Type B pancreatic cell (in vitro differentiated cells): ENCODE data around the gene HRG. TPM values are rescaled to one million over a fixed set of nuclear protein-coding genes. Genes with fewer than 3 reads are reported as not detected.
"Not testable (repeated sequence)": the region's sequence is repeated elsewhere in the genome, so short reads cannot be mapped to it uniquely, and the experiment has no call there.

Experiments used
- DNase-seq: peaks from one replicate; pipeline ENCODE4 v3.0.0; 2021; ENCODE audit warnings: mixed read lengths; ENCODE audit not compliant: unreplicated experiment; ENCODE audit errors: extremely low spot score
- H3K27ac Mint-ChIP-seq: 2 replicates; pipeline ENCODE4 v1.8.0; 2021; ENCODE audit warnings: mild to moderate bottlenecking, mixed read lengths
- H3K27me3 Mint-ChIP-seq: 2 replicates; pipeline ENCODE4 v1.8.0; 2021; ENCODE audit warnings: mixed read lengths
- H3K36me3 Mint-ChIP-seq: 2 replicates; pipeline ENCODE4 v1.8.0; 2021; ENCODE audit warnings: mixed read lengths
- H3K4me1 Mint-ChIP-seq: one replicate; pipeline ENCODE4 v1.8.0; 2021; ENCODE audit warnings: mixed read lengths; ENCODE audit not compliant: unreplicated experiment
- H3K4me3 Mint-ChIP-seq: 2 replicates; pipeline ENCODE4 v1.8.0; 2021; ENCODE audit warnings: mild to moderate bottlenecking, mixed read lengths
- H3K9me3 Mint-ChIP-seq: 2 replicates; pipeline ENCODE4 v1.8.0; 2021; ENCODE audit warnings: mixed read lengths
- total RNA-seq: library from RNA; stranded (reverse); gene quantifications from 2 replicates; pipeline ENCODE4 v1.2.1, GENCODE V29; 2021; ENCODE audit warnings: low replicate concordance
- TF ChIP-seq, protein P1 (sequence below): fragments of 200-600 bp; sonication (generic); conservative IDR thresholded peaks from 2 replicates; pipeline ENCODE4 v1.5.0; 2021; ENCODE audit warnings: antibody characterized with exemption, mild to moderate bottlenecking

Gene HRG
- total RNA-seq, 1 donor from 2014 or later = not detected

GRCh38 chr3:186694288-186695032, 28.6 kb downstream of the HRG start:
- Mint-ChIP-seq H3K27ac (no peak overlapping the region), H3K4me3 (no peak overlapping the region), H3K9me3 (no peaks in the 10 kb centered on the region), H3K36me3 (no peaks in the 10 kb centered on the region), H3K27me3 (peaks cover 17% of the 10 kb centered on the region), H3K4me1 (no peaks in the 10 kb centered on the region)
- TF ChIP-seq, protein P1, sequence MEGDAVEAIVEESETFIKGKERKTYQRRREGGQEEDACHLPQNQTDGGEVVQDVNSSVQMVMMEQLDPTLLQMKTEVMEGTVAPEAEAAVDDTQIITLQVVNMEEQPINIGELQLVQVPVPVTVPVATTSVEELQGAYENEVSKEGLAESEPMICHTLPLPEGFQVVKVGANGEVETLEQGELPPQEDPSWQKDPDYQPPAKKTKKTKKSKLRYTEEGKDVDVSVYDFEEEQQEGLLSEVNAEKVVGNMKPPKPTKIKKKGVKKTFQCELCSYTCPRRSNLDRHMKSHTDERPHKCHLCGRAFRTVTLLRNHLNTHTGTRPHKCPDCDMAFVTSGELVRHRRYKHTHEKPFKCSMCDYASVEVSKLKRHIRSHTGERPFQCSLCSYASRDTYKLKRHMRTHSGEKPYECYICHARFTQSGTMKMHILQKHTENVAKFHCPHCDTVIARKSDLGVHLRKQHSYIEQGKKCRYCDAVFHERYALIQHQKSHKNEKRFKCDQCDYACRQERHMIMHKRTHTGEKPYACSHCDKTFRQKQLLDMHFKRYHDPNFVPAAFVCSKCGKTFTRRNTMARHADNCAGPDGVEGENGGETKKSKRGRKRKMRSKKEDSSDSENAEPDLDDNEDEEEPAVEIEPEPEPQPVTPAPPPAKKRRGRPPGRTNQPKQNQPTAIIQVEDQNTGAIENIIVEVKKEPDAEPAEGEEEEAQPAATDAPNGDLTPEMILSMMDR = no peak
- no peak for DNase-seq

- H3K4me3 Mint-ChIP-seq = no peak overlapping the region
- peaks cover 14% of the 10 kb centered on the region for H3K27me3 Mint-ChIP-seq
- H3K36me3 Mint-ChIP-seq = no peaks in the 10 kb centered on the region
- no peaks in the 10 kb centered on the region for H3K9me3 Mint-ChIP-seq
- no peak overlapping the region for H3K27ac Mint-ChIP-seq
- DNase-seq = no peak
- TF ChIP-seq, protein P1 = no peak
- H3K4me1 Mint-ChIP-seq = no peaks in the 10 kb centered on the region
These were observed 30.7 kb downstream of the HRG start for GRCh38 chr3:186696522-186696921.

DNA sequence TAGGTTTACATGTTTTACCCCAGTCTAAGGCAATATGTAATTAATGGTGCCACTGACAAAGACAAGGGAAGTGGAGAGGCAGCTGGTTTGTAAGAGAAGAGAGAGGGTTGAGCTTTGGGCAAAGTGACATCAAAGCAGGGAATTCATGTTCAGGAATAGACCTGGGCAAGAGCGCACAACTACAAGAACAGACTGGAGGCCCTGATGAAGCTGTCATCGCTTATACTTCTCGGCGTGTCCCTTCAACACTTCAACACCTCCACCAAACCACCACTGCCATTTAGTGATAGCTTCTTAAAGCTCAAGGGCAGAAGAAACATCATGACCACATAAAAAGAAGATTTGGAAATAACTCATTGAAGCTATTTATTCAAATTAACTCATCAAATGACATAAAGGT, 31.7 kb downstream of the HRG start:
- TF ChIP-seq, protein P1 = no peak

GRCh38 chr3:186700267-186700666, 34.5 kb downstream of the HRG start:
- H3K27ac Mint-ChIP-seq = no peak overlapping the region
- no peak overlapping the region for H3K4me3 Mint-ChIP-seq
- H3K9me3 Mint-ChIP-seq = no peaks in the 10 kb centered on the region
- TF ChIP-seq, protein P1 = no peak
- H3K36me3 Mint-ChIP-seq = no peaks in the 10 kb centered on the region
- peaks cover 18% of the 10 kb centered on the region for H3K27me3 Mint-ChIP-seq
- no peak for DNase-seq
- H3K4me1 Mint-ChIP-seq = no peaks in the 10 kb centered on the region

More for the DNA sequence above, 31.7 kb downstream of the HRG start:
- no peaks in the 10 kb centered on the region for H3K36me3 Mint-ChIP-seq
- H3K27me3 Mint-ChIP-seq = peaks cover 14% of the 10 kb centered on the region
- no peaks in the 10 kb centered on the region for H3K4me1 Mint-ChIP-seq
- H3K4me3 Mint-ChIP-seq = no peak overlapping the region
- no peaks in the 10 kb centered on the region for H3K9me3 Mint-ChIP-seq
- no peak for DNase-seq
- H3K27ac Mint-ChIP-seq = no peak overlapping the region

GRCh38 chr3:186702451-186702850, 36.6 kb downstream of the HRG start:
- peaks cover 28% of the 10 kb centered on the region for H3K27me3 Mint-ChIP-seq
- not testable (repeated sequence) for H3K27ac Mint-ChIP-seq, H3K4me1 Mint-ChIP-seq, H3K9me3 Mint-ChIP-seq, H3K36me3 Mint-ChIP-seq, DNase-seq, H3K4me3 Mint-ChIP-seq

DNA sequence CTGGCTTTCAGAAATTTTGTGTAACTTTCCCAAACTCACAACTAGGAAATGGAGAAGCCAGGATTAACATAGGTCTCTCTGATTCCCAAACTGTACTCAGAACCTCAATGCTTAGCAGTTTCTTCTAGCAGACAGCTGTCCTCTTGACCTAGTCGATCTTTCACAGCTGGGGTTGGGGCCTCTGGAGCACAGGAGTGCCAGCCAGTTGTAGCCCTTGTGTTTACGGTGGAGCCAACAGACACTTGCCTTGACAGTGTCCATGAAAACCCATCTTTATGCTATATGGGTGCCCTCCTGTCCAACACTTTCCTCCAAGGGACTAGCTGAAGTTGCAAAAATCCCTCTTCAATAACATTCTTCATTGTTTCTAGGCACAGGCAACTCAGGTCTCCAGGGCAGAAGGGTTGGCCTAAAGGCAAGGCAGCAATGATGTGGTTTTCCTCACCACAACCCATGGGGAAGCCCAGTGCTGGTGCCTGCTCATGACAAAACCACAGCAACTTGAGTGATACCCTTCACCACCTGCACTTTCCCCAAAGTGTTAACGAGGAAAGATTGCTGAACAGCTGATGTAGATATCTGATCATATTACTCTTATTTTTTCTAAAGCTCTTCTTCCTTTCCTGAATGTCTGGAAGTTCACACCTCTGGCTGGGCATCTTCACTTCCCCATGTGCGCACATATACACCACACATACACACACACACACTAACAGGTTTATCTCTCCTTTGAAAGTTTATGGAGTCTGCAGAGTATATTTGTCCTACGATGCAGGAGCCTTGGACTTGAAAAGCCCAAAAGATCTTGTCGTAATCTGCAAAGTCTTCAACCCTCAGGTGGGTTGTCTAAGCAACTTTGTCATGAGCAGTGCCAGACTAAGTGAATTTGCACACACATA, 40.3 kb downstream of the HRG start:
- Mint-ChIP-seq H3K27ac (no peak overlapping the region), H3K27me3 (peaks cover 27% of the 10 kb centered on the region), H3K9me3 (no peaks in the 10 kb centered on the region), H3K4me1 (no peaks in the 10 kb centered on the region), H3K36me3 (no peaks in the 10 kb centered on the region), H3K4me3 (no peak overlapping the region)
- TF ChIP-seq, protein P1 = no peak
- no peak for DNase-seq
